ENCODE results near the gene RAD51B.

The RAD51B gene

GRCh38 chr14:68230950-68231717 is 411.6 kb downstream of the RAD51B start:
- DNase-seq: no peak

- DNase-seq: no peak
Measured at GRCh38 chr14:68231898-68232297, 412.3 kb downstream of the RAD51B start.

GRCh38 chr14:68232300-68233055 is 412.9 kb downstream of the RAD51B start:
- peak in 1 of 56 donors; percentile 35 for DNase-seq

- DNase-seq: no peak
Measured at GRCh38 chr14:68233101-68233784, 413.7 kb downstream of the RAD51B start.

- no peak for DNase-seq
Measured at GRCh38 chr14:68234101-68234905, 414.7 kb downstream of the RAD51B start.

GRCh38 chr14:68235011-68235410 is 415.4 kb downstream of the RAD51B start:
- DNase-seq: no peak

DNA sequence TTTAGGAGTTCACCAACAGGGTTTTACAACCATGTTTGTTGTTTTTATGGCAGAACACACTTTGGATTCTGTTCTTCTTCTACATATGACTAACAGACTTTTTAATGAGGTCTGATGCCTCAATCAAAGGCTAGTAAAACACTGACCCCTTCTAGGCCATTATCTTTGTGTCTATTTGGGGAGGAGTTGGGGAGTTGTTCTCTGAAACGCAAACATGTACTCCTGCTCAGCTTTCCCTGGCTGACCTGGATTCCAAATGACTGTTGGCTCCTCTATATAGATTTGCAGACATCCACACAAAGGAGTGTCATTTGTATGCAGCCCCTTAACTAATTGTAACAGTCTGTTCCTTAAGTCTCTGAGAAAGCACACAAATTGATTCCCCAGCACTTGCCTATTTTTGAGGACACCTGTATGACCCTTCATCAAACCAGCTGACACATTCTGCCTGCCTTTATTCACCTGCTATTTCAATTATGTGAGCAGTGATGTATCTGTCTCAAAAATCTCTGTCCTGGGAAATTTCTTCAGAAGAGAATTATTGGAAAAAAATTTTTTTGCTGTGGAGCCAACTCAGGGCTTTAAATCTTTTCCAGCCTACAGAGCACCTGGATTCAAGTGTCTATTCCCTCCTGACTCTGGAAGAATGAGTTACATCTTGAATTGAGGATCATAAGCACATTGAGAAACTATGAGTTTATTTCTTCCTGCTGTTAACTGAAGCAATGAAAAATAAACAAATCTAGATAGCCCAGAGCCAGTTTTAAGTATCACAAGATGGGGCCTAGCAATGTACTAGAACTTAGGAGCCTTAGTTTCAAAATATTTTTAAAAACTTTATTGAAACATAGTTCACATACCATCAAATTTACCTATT is 417.2 kb downstream of the RAD51B start:
- DNase-seq: peak in 1 of 56 donors; percentile 22

DNA sequence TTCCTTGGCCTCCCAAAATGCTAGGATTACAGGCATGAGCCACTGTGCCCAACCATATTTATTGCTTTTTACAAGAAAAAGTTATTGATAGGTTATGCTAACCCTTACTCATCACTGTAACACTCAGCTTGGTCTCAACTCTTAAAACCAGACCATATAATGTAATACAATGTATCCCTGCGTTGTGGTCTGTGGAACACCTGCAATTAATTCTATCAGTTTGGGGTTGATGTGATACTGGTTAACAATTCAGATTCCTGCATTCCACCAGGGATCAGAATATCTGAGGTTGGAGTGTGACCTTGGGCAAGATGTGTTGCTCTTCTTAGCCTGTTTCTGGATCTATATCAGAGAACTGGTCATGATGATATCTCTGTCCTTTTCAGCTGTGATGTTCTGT is 419.0 kb downstream of the RAD51B start:
- no peak for DNase-seq

DNA sequence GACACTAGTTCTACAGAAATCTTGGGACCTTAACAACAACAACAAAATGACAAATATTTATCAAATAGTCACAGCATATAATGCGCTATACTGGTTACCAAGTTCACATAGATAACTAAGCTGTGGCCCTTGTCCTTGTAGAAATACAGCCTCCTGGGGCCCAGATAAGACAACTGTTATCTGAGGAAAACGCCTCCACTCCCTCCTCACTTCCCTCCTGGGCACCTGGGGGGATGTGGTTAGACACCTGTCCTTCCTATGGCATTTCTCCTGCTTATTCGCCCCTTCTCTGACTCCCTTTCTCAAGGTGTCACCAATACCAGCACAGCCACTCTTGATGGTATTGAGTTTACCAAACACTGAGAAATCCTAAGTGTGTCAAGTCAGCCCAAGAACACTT is 419.4 kb downstream of the RAD51B start:
- DNase-seq: no peak

- no peak for DNase-seq
Measured at GRCh38 chr14:68239988-68240771, 420.6 kb downstream of the RAD51B start.

DNA sequence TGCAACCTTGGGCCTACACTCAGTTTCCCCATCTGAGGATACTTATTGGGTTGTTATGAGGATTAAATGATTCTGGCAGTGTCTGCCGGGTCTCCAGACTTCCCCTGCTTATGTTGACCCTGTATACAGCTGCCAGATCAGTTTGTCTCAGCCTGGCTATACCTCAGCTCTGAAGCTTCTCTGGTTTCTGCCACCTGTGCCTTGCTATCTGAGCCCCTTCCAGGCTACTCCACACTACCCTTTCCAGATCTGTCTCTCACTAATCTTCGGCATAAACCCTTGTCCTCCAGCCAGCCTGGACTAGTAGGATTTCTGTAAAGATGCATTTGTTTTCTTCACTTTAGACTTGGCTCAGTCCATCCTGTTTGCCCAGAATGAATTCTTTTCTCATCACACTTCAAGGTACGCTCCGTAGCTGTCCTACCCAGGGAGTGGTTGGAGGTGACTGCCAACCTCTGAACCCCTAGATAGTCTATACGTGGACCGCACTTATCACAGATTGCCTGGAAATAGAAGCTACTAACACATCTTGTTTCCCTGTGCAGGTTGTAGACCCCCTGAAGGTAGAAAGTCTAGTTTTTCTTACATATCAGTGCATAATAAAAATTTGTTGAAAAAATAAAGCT is 422.4 kb downstream of the RAD51B start:
- DNase-seq: no peak

- DNase-seq: no peak
Measured at GRCh38 chr14:68243450-68244010, 424.0 kb downstream of the RAD51B start.

GRCh38 chr14:68244262-68244980 is 424.8 kb downstream of the RAD51B start:
- no peak for DNase-seq

DNA sequence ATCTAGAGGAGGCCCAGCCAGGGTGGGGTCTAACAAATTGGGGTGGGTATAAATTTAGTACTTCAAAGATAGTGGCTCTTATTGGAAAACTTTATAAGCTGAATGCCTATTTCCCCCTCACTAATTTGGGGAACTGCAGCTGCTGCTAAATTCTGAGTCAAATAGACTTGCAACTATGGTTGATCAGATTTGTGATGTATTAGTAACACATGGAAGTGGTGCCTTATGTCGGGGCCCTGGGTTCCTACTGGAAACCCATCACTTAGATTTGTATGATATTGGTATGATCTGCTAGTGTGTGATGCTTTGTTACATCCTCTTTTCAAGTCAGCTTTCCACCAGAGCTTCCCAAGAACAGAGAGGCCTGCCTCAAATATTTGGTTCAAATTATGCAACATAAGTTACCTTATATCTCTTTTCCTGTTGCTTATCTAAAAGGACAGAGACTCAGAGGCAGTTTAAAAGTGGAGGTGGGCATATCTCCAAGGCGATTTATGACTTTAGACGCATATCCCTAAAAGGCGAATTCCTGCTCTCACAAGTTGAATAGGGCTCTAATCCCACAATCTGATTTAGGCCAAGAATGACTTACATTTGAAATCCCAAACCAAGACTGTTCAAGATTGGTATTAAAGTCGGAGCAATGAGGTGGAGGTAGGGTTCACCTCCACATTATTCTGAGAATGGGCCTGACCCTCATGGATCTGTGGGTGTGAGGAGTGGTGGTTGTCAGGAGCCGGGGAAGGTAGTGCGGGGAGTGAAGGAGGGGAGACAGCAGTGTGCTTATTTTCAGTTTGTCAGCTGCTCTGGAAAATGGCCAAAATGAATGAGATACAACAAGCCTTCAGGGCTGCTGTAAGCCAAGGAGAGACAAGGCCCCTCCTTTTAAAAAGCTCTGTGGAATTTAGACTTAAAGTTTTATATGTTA is 425.8 kb downstream of the RAD51B start:
- no peak for DNase-seq

- no peak for DNase-seq
Measured at GRCh38 chr14:68246074-68246785, 426.7 kb downstream of the RAD51B start.

GRCh38 chr14:68246786-68247105 is 427.2 kb downstream of the RAD51B start:
- DNase-seq: no peak
